Nephron (organoid): ENCODE data around the gene FHL3.

Experiments
- H3K27ac Mint-ChIP-seq, 3 experiments: 2 replicates each; pipeline ENCODE4 v1.8.0; 2020; ENCODE audit warnings: mixed read lengths in 3 of 3, mild to moderate bottlenecking in 2 of 3, moderate library complexity in 1 of 3
- H3K27me3 Mint-ChIP-seq: 2 replicates; pipeline ENCODE4 v1.8.0; 2021; ENCODE audit warnings: low read depth, mild to moderate bottlenecking, moderate library complexity, mixed read lengths
- H3K36me3 Mint-ChIP-seq: 2 replicates; pipeline ENCODE4 v1.8.0; 2020; ENCODE audit warnings: low read depth, mixed read lengths
- H3K4me1 Mint-ChIP-seq: 2 replicates; pipeline ENCODE4 v1.8.0; 2020; ENCODE audit warnings: mixed read lengths
- H3K4me3 Mint-ChIP-seq, 3 experiments: 2 replicates each; pipeline ENCODE4 v1.8.0; 2020; ENCODE audit warnings: mild to moderate bottlenecking in 3 of 3, mixed read lengths in 3 of 3, moderate library complexity in 2 of 3
- H3K9me3 Mint-ChIP-seq: 2 replicates; pipeline ENCODE4 v1.8.0; 2020; ENCODE audit warnings: mixed read lengths
- CTCF ChIP-seq, 3 experiments: fragments of 200-600 bp; sonication (generic); IDR thresholded peaks; one replicate each; pipeline ENCODE4 v1.5.0; 2021; ENCODE audit warnings: antibody characterized with exemption in 3 of 3; ENCODE audit not compliant: unreplicated experiment in 3 of 3

Gene FHL3

GRCh38 chr1:37951041-37951782, 54.1 kb downstream of the FHL3 start:
- Mint-ChIP-seq H3K9me3 (no peaks in the 10 kb centered on the region), H3K36me3 (peaks cover 3% of the 10 kb centered on the region), H3K4me3 (no peak overlapping the region), H3K4me1 (peaks cover 8% of the 10 kb centered on the region), H3K27me3 (peaks cover 4% of the 10 kb centered on the region), H3K27ac (no peak overlapping the region)
- TF ChIP-seq CTCF (IDR thresholded peaks at IDR 0.05; ENCODE audit: unreplicated experiment in 3 of 3), result no peak

GRCh38 chr1:37949524-37950152, 55.7 kb downstream of the FHL3 start:
- H3K27ac Mint-ChIP-seq, result no peak overlapping the region
- H3K27me3 Mint-ChIP-seq, result peaks cover 2% of the 10 kb centered on the region
- peaks cover 15% of the 10 kb centered on the region for H3K4me1 Mint-ChIP-seq
- no peak for TF ChIP-seq CTCF (IDR thresholded peaks at IDR 0.05; ENCODE audit: unreplicated experiment in 3 of 3)
- no peaks in the 10 kb centered on the region for H3K36me3 Mint-ChIP-seq
- H3K9me3 Mint-ChIP-seq, result no peaks in the 10 kb centered on the region
- no peak overlapping the region for H3K4me3 Mint-ChIP-seq

GRCh38 chr1:37948841-37949240, 56.5 kb downstream of the FHL3 start:
- no peaks in the 10 kb centered on the region for H3K27me3 Mint-ChIP-seq
- no peak overlapping the region for H3K27ac Mint-ChIP-seq
- no peaks in the 10 kb centered on the region for H3K9me3 Mint-ChIP-seq
- TF ChIP-seq CTCF (IDR thresholded peaks at IDR 0.05; ENCODE audit: unreplicated experiment in 3 of 3), result no peak
- H3K36me3 Mint-ChIP-seq, result no peaks in the 10 kb centered on the region
- H3K4me3 Mint-ChIP-seq, result no peak overlapping the region
- peaks cover 15% of the 10 kb centered on the region for H3K4me1 Mint-ChIP-seq

- Mint-ChIP-seq H3K36me3 (no peaks in the 10 kb centered on the region), H3K27ac (peak overlapping the region in 1 of 3 experiments; percentile 41), H3K27me3 (no peaks in the 10 kb centered on the region), H3K9me3 (no peaks in the 10 kb centered on the region), H3K4me3 (peak overlapping the region in 2 of 3 experiments; percentile 63 to 67), H3K4me1 (peaks cover 15% of the 10 kb centered on the region)
- TF ChIP-seq CTCF (IDR thresholded peaks at IDR 0.05; ENCODE audit: unreplicated experiment in 3 of 3), result no peak
Measured at GRCh38 chr1:37948166-37948565, 57.1 kb downstream of the FHL3 start.

- no peak for TF ChIP-seq CTCF (IDR thresholded peaks at IDR 0.05; ENCODE audit: unreplicated experiment in 3 of 3)
Measured at GRCh38 chr1:37947364-37947763, 58.0 kb downstream of the FHL3 start.

More at GRCh38 chr1:37947364-37947763, 58.0 kb downstream of the FHL3 start:
- Mint-ChIP-seq H3K4me1 (peaks cover 15% of the 10 kb centered on the region), H3K4me3 (peak overlapping the region; percentile 98 to 100 (median 99)), H3K9me3 (no peaks in the 10 kb centered on the region), H3K27me3 (no peaks in the 10 kb centered on the region), H3K36me3 (no peaks in the 10 kb centered on the region), H3K27ac (peak overlapping the region; percentile 89 to 95 (median 90))
